Caco-2 (cell line): ENCODE results near the gene MAP4K4. TPM values are rescaled to one million over a fixed set of nuclear protein-coding genes. Genes with fewer than 3 reads are reported as not detected.

Experiments used
- BruUV-seq: library from RNA; stranded (reverse); fragments of 400-500 nt; replicated peaks from 2 replicates; lab custom pipeline; 2021; lab: Mats Ljungman, UMichigan
- CTCF ChIA-PET: fragments of 300-600 bp; sonication (Branson Sonifier 250); formaldehyde crosslinking; loops from one replicate; lab custom pipeline; 2022; ENCODE audit warnings: antibody characterized with exemption; lab: Charles Lee
- POLR2A ChIA-PET: fragments of 300-600 bp; sonication (Branson Sonifier 250); formaldehyde crosslinking; loops from one replicate; lab custom pipeline; 2022; ENCODE audit warnings: antibody characterized with exemption; lab: Charles Lee
- DNase-seq, 2 experiments: peaks; one replicate each; pipeline versions ENCODE4 v3.0.0 to v3.0.0-alpha.2; 2020 to 2022
- H3K27me3 ChIP-seq: replicated peaks from 2 replicates; pipeline ENCODE4 v1.6.0; 2011; ENCODE audit warnings: low read length; ENCODE audit not compliant: control insufficient read depth, insufficient read depth
- H3K36me3 ChIP-seq: 2 replicates; pipeline ENCODE4 v1.5.1; 2011; ENCODE audit warnings: low read length; ENCODE audit not compliant: control insufficient read depth, insufficient read depth
- H3K4me1 ChIP-seq: fragments of 250-450 bp; sonication (Bioruptor Pico); 2 replicates; pipeline ENCODE4 v1.5.1; 2020; ENCODE audit warnings: mild to moderate bottlenecking
- H3K4me3 ChIP-seq: 2 replicates; pipeline ENCODE4 v1.5.1; 2011; ENCODE audit warnings: low read depth, mild to moderate bottlenecking, control low read depth, low read length
- H3K9me3 ChIP-seq: fragments of 250-450 bp; sonication (Bioruptor Pico); 2 replicates; pipeline ENCODE4 v1.5.1; 2020; ENCODE audit warnings: mild to moderate bottlenecking, moderate library complexity
- H3K27ac Mint-ChIP-seq: one replicate; pipeline ENCODE4 v1.8.0; 2022; ENCODE audit warnings: mixed read lengths; ENCODE audit not compliant: unreplicated experiment
- H3K27me3 Mint-ChIP-seq: one replicate; pipeline ENCODE4 v1.8.0; 2022; ENCODE audit warnings: mixed read lengths; ENCODE audit not compliant: insufficient read depth, unreplicated experiment
- H3K36me3 Mint-ChIP-seq: one replicate; pipeline ENCODE4 v1.8.0; 2022; ENCODE audit warnings: mild to moderate bottlenecking, mixed read lengths; ENCODE audit not compliant: insufficient read depth, unreplicated experiment
- H3K4me1 Mint-ChIP-seq: one replicate; pipeline ENCODE4 v1.8.0; 2022; ENCODE audit warnings: low read depth, mixed read lengths; ENCODE audit not compliant: unreplicated experiment
- H3K4me3 Mint-ChIP-seq: one replicate; pipeline ENCODE4 v1.8.0; 2022; ENCODE audit warnings: mild to moderate bottlenecking, moderate library complexity, mixed read lengths; ENCODE audit not compliant: unreplicated experiment
- H3K9me3 Mint-ChIP-seq: one replicate; pipeline ENCODE4 v1.8.0; 2022; ENCODE audit warnings: mixed read lengths; ENCODE audit not compliant: unreplicated experiment
- CTCF ChIP-seq, 2 experiments: fragments of 200-600 bp in 1 of 2; IDR thresholded peaks; 1 replicate in 1 of 2; 2 replicates in 1 of 2; pipeline versions ENCODE4 v1.5.1 to v1.8.0; 2011 to 2022; ENCODE audit warnings: antibody characterized with exemption in 1 of 2, control low read depth in 1 of 2, inconsistent platforms in 1 of 2, low read depth in 1 of 2, low read length in 1 of 2, mild to moderate bottlenecking in 1 of 2, moderate library complexity in 1 of 2; ENCODE audit not compliant: insufficient read depth in 1 of 2, severe bottlenecking in 1 of 2, unreplicated experiment in 1 of 2
- intact Hi-C: fragments of 100-400 bp; cut with micrococcal nuclease; formaldehyde crosslinking; loops from one replicate; pipeline ENCODE4 v1.10.0; 2022; ENCODE audit not compliant: unreplicated experiment
- total RNA-seq: library from RNA; stranded (reverse); gene quantifications from 2 replicates; pipeline ENCODE4 v1.2.3, GENCODE V29; 2022

MAP4K4 gene
- total RNA-seq, 1 experiment from 2014 or later: 257 TPM

GRCh38 chr2:101720732-101721131 is 23.2 kb downstream of the MAP4K4 start:
- no peaks in the 10 kb centered on the region for H3K9me3 Mint-ChIP-seq
- ChIA-PET POLR2A (no interaction called here), CTCF (no interaction called here)
- no peaks in the 10 kb centered on the region for H3K27me3 ChIP-seq
- no peaks in the 10 kb centered on the region; the same call in 1 of the 2 replicates for H3K4me1 ChIP-seq
- no peaks in the 10 kb centered on the region for H3K27me3 Mint-ChIP-seq
- no peak overlapping the region for H3K4me3 ChIP-seq
- no TSS peak for BruUV-seq
- no peak overlapping the region for H3K27ac Mint-ChIP-seq
- DNase-seq: no peak
- H3K4me3 Mint-ChIP-seq: no peak overlapping the region
- peaks cover 68% of the 10 kb centered on the region for H3K36me3 Mint-ChIP-seq
- H3K36me3 ChIP-seq: no peaks in the 10 kb centered on the region
- no peaks in the 10 kb centered on the region for H3K9me3 ChIP-seq
- no peak for TF ChIP-seq CTCF (IDR thresholded peaks at IDR 0.05; ENCODE audit: insufficient read depth in 1 of 2, low read depth in 1 of 2, low read length in 1 of 2, severe bottlenecking in 1 of 2, unreplicated experiment in 1 of 2)
- peaks cover 48% of the 10 kb centered on the region for H3K4me1 Mint-ChIP-seq
- intact Hi-C loops: no loop called here

GRCh38 chr2:101722864-101723263 is 25.4 kb downstream of the MAP4K4 start:
- no peaks in the 10 kb centered on the region; the same call in 1 of the 2 replicates for H3K4me1 ChIP-seq

GRCh38 chr2:101723371-101724124 is 26.0 kb downstream of the MAP4K4 start:
- Mint-ChIP-seq H3K9me3 (no peaks in the 10 kb centered on the region), H3K4me3 (no peak overlapping the region), H3K27ac (no peak overlapping the region), H3K27me3 (no peaks in the 10 kb centered on the region), H3K36me3 (peaks cover 60% of the 10 kb centered on the region), H3K4me1 (peaks cover 27% of the 10 kb centered on the region)
- ChIA-PET POLR2A (no interaction called here), CTCF (no interaction called here)
- no peaks in the 10 kb centered on the region; the same call in 1 of the 2 replicates for H3K4me1 ChIP-seq
- DNase-seq: no peak
- H3K4me3 ChIP-seq: no peak overlapping the region
- intact Hi-C loops: no loop called here
- no peak for TF ChIP-seq CTCF (IDR thresholded peaks at IDR 0.05; ENCODE audit: insufficient read depth in 1 of 2, low read depth in 1 of 2, low read length in 1 of 2, severe bottlenecking in 1 of 2, unreplicated experiment in 1 of 2)
- no peaks in the 10 kb centered on the region for H3K27me3 ChIP-seq
- H3K9me3 ChIP-seq: no peaks in the 10 kb centered on the region
- H3K36me3 ChIP-seq: no peaks in the 10 kb centered on the region
- BruUV-seq: no TSS peak

More at GRCh38 chr2:101722864-101723263, 25.4 kb downstream of the MAP4K4 start:
- DNase-seq: no peak
- no peaks in the 10 kb centered on the region for H3K9me3 Mint-ChIP-seq
- intact Hi-C loops: no loop called here
- no peaks in the 10 kb centered on the region for H3K27me3 ChIP-seq
- no peaks in the 10 kb centered on the region for H3K9me3 ChIP-seq
- BruUV-seq: no TSS peak
- peaks cover 55% of the 10 kb centered on the region for H3K36me3 Mint-ChIP-seq
- no peak overlapping the region for H3K4me3 ChIP-seq
- H3K4me3 Mint-ChIP-seq: no peak overlapping the region
- no peak for TF ChIP-seq CTCF (IDR thresholded peaks at IDR 0.05; ENCODE audit: insufficient read depth in 1 of 2, low read depth in 1 of 2, low read length in 1 of 2, severe bottlenecking in 1 of 2, unreplicated experiment in 1 of 2)
- H3K4me1 Mint-ChIP-seq: peaks cover 32% of the 10 kb centered on the region
- no peak overlapping the region for H3K27ac Mint-ChIP-seq
- H3K36me3 ChIP-seq: no peaks in the 10 kb centered on the region
- POLR2A ChIA-PET: no interaction called here
- H3K27me3 Mint-ChIP-seq: no peaks in the 10 kb centered on the region
- CTCF ChIA-PET: no interaction called here
